Measurements from ENCODE around the gene GPR25. TPM values are rescaled to one million over a fixed set of nuclear protein-coding genes. Genes with fewer than 3 reads are reported as not detected.

The GPR25 gene
- total RNA-seq, 1 experiment from 2014 or later = not detected

- no peaks in the 10 kb centered on the region for H3K27me3 ChIP-seq (replicated peaks)
Measured at GRCh38 chr1:200921571-200922110, 48.9 kb downstream of the GPR25 start.

GRCh38 chr1:200922406-200922805 is 49.6 kb downstream of the GPR25 start:
- DNase-seq (ENCODE audit: low read depth in 1 of 2, low spot score in 2 of 2) = no peak
- Histone ChIP-seq H3K4me1 (replicated peaks) (peaks cover 9% of the 10 kb centered on the region; the same call in 1 of the 2 replicates), H3K9me3 (replicated peaks) (no peaks in the 10 kb centered on the region), H3K4me3 (no peak overlapping the region), H3K27me3 (replicated peaks) (no peaks in the 10 kb centered on the region), H3K27ac (no peak overlapping the region), H3K36me3 (no peaks in the 10 kb centered on the region)

More at GRCh38 chr1:200921571-200922110, 48.9 kb downstream of the GPR25 start:
- Histone ChIP-seq H3K9me3 (replicated peaks) (no peaks in the 10 kb centered on the region), H3K27ac (no peak overlapping the region), H3K36me3 (no peaks in the 10 kb centered on the region), H3K4me1 (replicated peaks) (peaks cover 9% of the 10 kb centered on the region; the same call in 1 of the 2 replicates), H3K4me3 (no peak overlapping the region)
- no peak for DNase-seq (ENCODE audit: low read depth in 1 of 2, low spot score in 2 of 2)

- peak in 1 of 2 experiments; percentile 15 for DNase-seq (ENCODE audit: low read depth in 1 of 2, low spot score in 2 of 2)
- H3K27ac ChIP-seq = no peak overlapping the region
- H3K9me3 ChIP-seq (replicated peaks) = no peaks in the 10 kb centered on the region
- H3K4me3 ChIP-seq = no peak overlapping the region
- H3K4me1 ChIP-seq (replicated peaks) = peaks cover 9% of the 10 kb centered on the region; the same call in 1 of the 2 replicates
- no peaks in the 10 kb centered on the region for H3K27me3 ChIP-seq (replicated peaks)
- H3K36me3 ChIP-seq = no peaks in the 10 kb centered on the region
Measured at GRCh38 chr1:200923601-200924000, 50.8 kb downstream of the GPR25 start.

Other genes starting within 250 kb of the GPR25 start
- 16.5 and 24.2 TPM in 2 replicates for gene DDX59, start 203.1 kb upstream of the GPR25 start, total RNA-seq (2014; rRNA removed; shearing (Covaris generic))
- 19.8 and 35.1 TPM in 2 replicates for gene CAMSAP2, start 134.1 kb upstream of the GPR25 start, total RNA-seq (2014; rRNA removed; shearing (Covaris generic))
- gene INAVA, start 21.9 kb downstream of the GPR25 start, total RNA-seq (2014; rRNA removed; shearing (Covaris generic)) = 0.72 and 5.5 TPM in 2 replicates
- 1.1 and 1.7 TPM in 2 replicates for gene KIF21B, start 150.7 kb downstream of the GPR25 start, total RNA-seq (2014; rRNA removed; shearing (Covaris generic))
- not detected in 2 replicates for gene CACNA1S, start 239.4 kb downstream of the GPR25 start, total RNA-seq (2014; rRNA removed; shearing (Covaris generic))

Measured in SJSA1 (cell line).